Measurements from ENCODE around the gene ZNF268.
"Not testable (repeated sequence)": the region's sequence is repeated elsewhere in the genome, so short reads cannot be mapped to it uniquely, and the experiment has no call there.

ZNF268 gene

GRCh38 chr12:133235401-133236112, 54.3 kb downstream of the ZNF268 start, which contains the start of gene ANHX:
Gene ANHX, minus strand, starts transcription at chr12:133235877. Its CDS starts 1,521 bp downstream, at chr12:133234356.
- no peak for TF ChIP-seq CTCF (IDR thresholded peaks at IDR 0.05; ENCODE audit: borderline replicate concordance, insufficient read depth, low read depth, low read length)
- H3K4me3 ChIP-seq (ENCODE audit: low read depth, low read length): no peak within 1 kb of the TSS

GRCh38 chr12:133236144-133236543, 54.8 kb downstream of the ZNF268 start:
- TF ChIP-seq CTCF (IDR thresholded peaks at IDR 0.05; ENCODE audit: borderline replicate concordance, insufficient read depth, low read depth, low read length): no peak
- no peak overlapping the region for H3K4me3 ChIP-seq (ENCODE audit: low read depth, low read length)

- no peak overlapping the region for H3K4me3 ChIP-seq (ENCODE audit: low read depth, low read length)
- TF ChIP-seq CTCF (IDR thresholded peaks at IDR 0.05; ENCODE audit: borderline replicate concordance, insufficient read depth, low read depth, low read length): no peak
Measured at GRCh38 chr12:133236556-133236955, 55.3 kb downstream of the ZNF268 start.

GRCh38 chr12:133251732-133252131, 70.4 kb downstream of the ZNF268 start:
- H3K4me3 ChIP-seq (ENCODE audit: low read depth, low read length): no peak overlapping the region
- TF ChIP-seq CTCF (IDR thresholded peaks at IDR 0.05; ENCODE audit: borderline replicate concordance, insufficient read depth, low read depth, low read length): no peak

- H3K4me3 ChIP-seq (ENCODE audit: low read depth, low read length): not testable (repeated sequence)
Measured at GRCh38 chr12:133255833-133256232, 74.5 kb downstream of the ZNF268 start.

GRCh38 chr12:133256321-133256720, 75.0 kb downstream of the ZNF268 start:
- no peak overlapping the region for H3K4me3 ChIP-seq (ENCODE audit: low read depth, low read length)
- no peak for TF ChIP-seq CTCF (IDR thresholded peaks at IDR 0.05; ENCODE audit: borderline replicate concordance, insufficient read depth, low read depth, low read length)

- TF ChIP-seq CTCF (IDR thresholded peaks at IDR 0.05; ENCODE audit: borderline replicate concordance, insufficient read depth, low read depth, low read length): no peak
- no peak overlapping the region for H3K4me3 ChIP-seq (ENCODE audit: low read depth, low read length)
Measured at GRCh38 chr12:133264173-133264572, 82.9 kb downstream of the ZNF268 start.

Data from GM12875 (cell line).